Body of pancreas (tissue), 4 donors: Measurements from ENCODE around the gene BRD1. TPM values are rescaled to one million over a fixed set of nuclear protein-coding genes. Genes with fewer than 3 reads are reported as not detected.
A peak's percentile ranks its signal among the peaks of the same experiment; 100 is the strongest.

Experiments used
- ATAC-seq: fragments of 150-250 bp; one replicate; pipeline ENCODE4 v1.9.1; 2016
- DNase-seq, 4 donors: peaks; one replicate each; pipeline ENCODE4 v3.0.0-alpha.2; 2019
- H3K27ac ChIP-seq, 4 donors: fragments of 200-600 bp; sonication (generic); 1 replicate in 3 of 4; 2 replicates in 1 of 4; pipeline versions ENCODE4 v1.5.1 to v1.6.1; 2016 to 2019; ENCODE audit warnings: mild to moderate bottlenecking in 1 of 4, mixed read lengths in 1 of 4, moderate library complexity in 1 of 4
- H3K27me3 ChIP-seq, 2 donors: fragments of 200-600 bp; sonication (generic); one replicate each; pipeline ENCODE4 v1.6.0; 2016; ENCODE audit warnings: mild to moderate bottlenecking in 1 of 2
- H3K36me3 ChIP-seq, 2 donors: fragments of 200-600 bp; sonication (generic); replicated peaks in 1 of 2; 2 replicates each; pipeline ENCODE4 v1.5.1; 2016; ENCODE audit warnings: low read depth in 2 of 2; ENCODE audit not compliant: insufficient read depth in 1 of 2
- H3K4me1 ChIP-seq: fragments of 200-600 bp; sonication (generic); one replicate; pipeline ENCODE4 v1.6.0; 2016
- H3K4me3 ChIP-seq, 2 donors: fragments of 200-600 bp; sonication (generic); 1 replicate in 1 of 2; 2 replicates in 1 of 2; pipeline ENCODE4 v1.5.1; 2016 to 2019
- H3K9me3 ChIP-seq, 3 donors: fragments of 200-600 bp; sonication (generic); 1 replicate in 2 of 3; 2 replicates in 1 of 3; pipeline ENCODE4 v1.5.1; 2016
- CTCF ChIP-seq, 7 experiments: fragments of 450-650 bp in 4 of 7; fragments of 200-600 bp in 3 of 7; sonication (generic) in 3 of 7; IDR thresholded peaks; one replicate each; pipeline ENCODE4 v1.5.1; 2016 to 2019; ENCODE audit warnings: antibody characterized with exemption in 7 of 7
- POLR2A ChIP-seq, 3 donors: fragments of 450-650 bp; IDR thresholded peaks; one replicate each; pipeline ENCODE4 v1.6.1; 2016; ENCODE audit warnings: antibody characterized with exemption in 3 of 3, mild to moderate bottlenecking in 2 of 3
- WGBS, 2 donors: methylation state at CpG; one replicate each; pipeline ENCODE4 v1.1.5; 2017; 5-methylcytosine and 5-hydroxymethylcytosine counted together
- intact Hi-C: fragments of 100-400 bp; cut with DNase I; formaldehyde crosslinking; loops from one replicate; pipeline ENCODE4 v1.15.1; 2023
- total RNA-seq, 2 donors: library from RNA; depleted of rRNA; stranded (reverse); fragments of >200 nt; gene quantifications; one replicate each; pipeline ENCODE4 v1.1.0, GENCODE V29; 2016

BRD1 gene
- total RNA-seq, 2 donors from 2014 or later: 21.8 to 36.9 TPM

- Histone ChIP-seq H3K4me3 (no peak overlapping the region), H3K4me1 (peaks cover 64% of the 10 kb centered on the region), H3K36me3 (peaks cover 0 to 11% of the 10 kb centered on the region in 2 donors), H3K27me3 (no peaks in the 10 kb centered on the region), H3K9me3 (no peaks in the 10 kb centered on the region), H3K27ac (peak overlapping the region in 1 of 4 donors; percentile 65)
- WGBS, 2 donors: 68 to 76% methylated on average over 7 to 8 of the region's 8 CpGs
- ATAC-seq: no peak
- intact Hi-C loops: no loop called here
- no peak for DNase-seq
- TF ChIP-seq POLR2A (IDR thresholded peaks at IDR 0.05) (no peak), CTCF (IDR thresholded peaks at IDR 0.05) (no peak)
Observed at GRCh38 chr22:49814856-49815255, 12.8 kb downstream of the BRD1 start.

DNA sequence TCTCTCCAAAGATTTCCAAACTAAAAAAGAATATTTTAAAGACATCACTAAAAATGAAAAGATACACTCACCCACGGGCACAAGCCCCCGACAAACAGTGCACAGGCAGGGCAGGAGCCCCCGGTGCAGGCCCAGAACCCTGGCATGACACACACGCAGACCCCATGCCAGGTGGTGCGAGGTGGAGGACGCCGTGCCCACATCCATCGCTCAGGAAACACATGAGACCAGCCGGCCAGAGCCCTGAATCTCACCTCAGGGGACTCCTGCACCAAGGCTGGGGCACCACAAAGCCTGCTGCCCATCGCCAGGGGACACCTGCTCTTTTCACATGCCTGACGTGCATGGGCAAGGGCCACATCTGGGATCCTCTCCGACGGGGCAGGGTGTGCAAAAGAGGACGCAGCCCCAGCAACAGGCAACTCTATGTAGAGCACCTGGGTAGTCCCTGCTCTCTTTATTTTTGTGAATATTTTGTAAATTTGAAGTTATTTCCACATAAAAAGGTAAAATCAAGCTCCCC, 13.4 kb downstream of the BRD1 start:
- TF ChIP-seq POLR2A (IDR thresholded peaks at IDR 0.05): no peak
- TF ChIP-seq CTCF (IDR thresholded peaks at IDR 0.05): no peak
- ATAC-seq (peak; percentile 42), DNase-seq (peak; percentile 33 to 70 (median 49))
- Histone ChIP-seq H3K4me3 (no peak overlapping the region), H3K4me1 (peaks cover 68% of the 10 kb centered on the region), H3K36me3 (peaks cover 0 to 10% of the 10 kb centered on the region in 2 donors), H3K9me3 (no peaks in the 10 kb centered on the region), H3K27me3 (no peaks in the 10 kb centered on the region), H3K27ac (no peak overlapping the region)
- 75 to 94% methylated on average over 7 to 14 of the region's 14 CpGs for WGBS, 2 donors
- intact Hi-C loops: no loop called here

GRCh38 chr22:49812838-49813237, 14.8 kb downstream of the BRD1 start:
- Histone ChIP-seq H3K4me1 (peaks cover 65% of the 10 kb centered on the region), H3K27ac (no peak overlapping the region), H3K36me3 (peaks cover 0 to under 1% of the 10 kb centered on the region in 2 donors), H3K9me3 (no peaks in the 10 kb centered on the region), H3K27me3 (no peaks in the 10 kb centered on the region), H3K4me3 (no peak overlapping the region)
- no peak for TF ChIP-seq POLR2A (IDR thresholded peaks at IDR 0.05)
- TF ChIP-seq CTCF (IDR thresholded peaks at IDR 0.05): no peak
- intact Hi-C loops: no loop called here
- DNase-seq (peak in 2 of 4 donors; percentile 31 to 39), ATAC-seq (no peak)
- 90% methylated on average over 5 to 11 of the region's 11 CpGs for WGBS, 2 donors

- TF ChIP-seq POLR2A (IDR thresholded peaks at IDR 0.05) (no peak), CTCF (IDR thresholded peaks at IDR 0.05) (no peak)
- Histone ChIP-seq H3K4me3 (no peak overlapping the region), H3K27ac (no peak overlapping the region), H3K9me3 (no peaks in the 10 kb centered on the region), H3K4me1 (peaks cover 49% of the 10 kb centered on the region), H3K27me3 (no peaks in the 10 kb centered on the region), H3K36me3 (no peaks in the 10 kb centered on the region)
- WGBS, 2 donors: 72 to 83% methylated on average over 13 to 18 of the region's 18 CpGs
- intact Hi-C loops: no loop called here
- no peak for ATAC-seq
- DNase-seq: no peak
Observed at GRCh38 chr22:49811020-49811791, 16.5 kb downstream of the BRD1 start.
